Measurements from ENCODE around the gene CACNA2D3. TPM values are rescaled to one million over a fixed set of nuclear protein-coding genes. Genes with fewer than 3 reads are reported as not detected.

The CACNA2D3 gene
- total and polyA plus RNA-seq, 7 donors: 2.7 to 13.5 (median 9.0) TPM

DNA sequence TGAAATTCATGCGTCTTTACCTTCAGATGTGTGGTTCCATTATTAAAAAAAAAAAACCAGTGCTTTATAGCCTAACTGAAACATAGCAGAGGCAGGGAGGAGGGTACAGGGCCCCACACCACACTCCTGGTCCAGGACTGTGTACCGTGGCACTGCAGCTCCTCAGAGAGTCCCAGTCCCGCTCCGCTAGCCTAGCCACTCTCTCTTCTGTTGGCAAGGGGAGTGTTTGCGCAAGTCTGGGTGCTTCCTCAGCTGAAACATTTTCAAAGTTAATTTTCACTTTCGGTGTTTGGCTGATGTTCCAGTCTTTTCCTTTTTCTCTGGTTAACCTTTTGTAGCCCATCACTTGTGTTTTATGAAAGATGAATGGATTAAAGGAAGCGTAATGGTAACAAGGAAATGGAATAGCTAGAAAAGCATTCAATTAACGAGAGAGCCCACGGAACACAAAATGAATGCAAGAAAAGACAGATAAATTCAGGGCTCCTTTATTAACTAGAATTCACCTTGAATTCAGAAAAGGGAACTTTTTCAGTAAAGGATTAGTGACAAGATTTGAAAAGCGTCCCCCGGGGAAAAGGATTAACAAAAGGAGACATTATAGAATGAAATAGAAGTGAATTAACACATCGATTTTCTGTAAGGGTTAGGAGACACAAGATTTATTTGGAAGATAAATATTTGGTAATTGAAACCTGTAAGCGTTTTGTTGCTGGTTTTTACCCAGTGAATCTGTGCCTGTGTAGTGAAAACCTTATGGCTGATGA lies 177.0 kb downstream of the CACNA2D3 start:
- Histone ChIP-seq H3K4me1 (no peaks in the 10 kb centered on the region), H3K27ac (no peak overlapping the region), H3K36me3 (ENCODE audit: insufficient read depth in 1 of 2, low read depth in 1 of 2) (peaks cover 0 to 2% of the 10 kb centered on the region in 2 donors), H3K27me3 (ENCODE audit: insufficient read depth in 3 of 3, low read length in 2 of 3) (no peaks in the 10 kb centered on the region), H3K4me3 (no peak overlapping the region), H3K9me3 (no peaks in the 10 kb centered on the region)
- TF ChIP-seq, protein P1, sequence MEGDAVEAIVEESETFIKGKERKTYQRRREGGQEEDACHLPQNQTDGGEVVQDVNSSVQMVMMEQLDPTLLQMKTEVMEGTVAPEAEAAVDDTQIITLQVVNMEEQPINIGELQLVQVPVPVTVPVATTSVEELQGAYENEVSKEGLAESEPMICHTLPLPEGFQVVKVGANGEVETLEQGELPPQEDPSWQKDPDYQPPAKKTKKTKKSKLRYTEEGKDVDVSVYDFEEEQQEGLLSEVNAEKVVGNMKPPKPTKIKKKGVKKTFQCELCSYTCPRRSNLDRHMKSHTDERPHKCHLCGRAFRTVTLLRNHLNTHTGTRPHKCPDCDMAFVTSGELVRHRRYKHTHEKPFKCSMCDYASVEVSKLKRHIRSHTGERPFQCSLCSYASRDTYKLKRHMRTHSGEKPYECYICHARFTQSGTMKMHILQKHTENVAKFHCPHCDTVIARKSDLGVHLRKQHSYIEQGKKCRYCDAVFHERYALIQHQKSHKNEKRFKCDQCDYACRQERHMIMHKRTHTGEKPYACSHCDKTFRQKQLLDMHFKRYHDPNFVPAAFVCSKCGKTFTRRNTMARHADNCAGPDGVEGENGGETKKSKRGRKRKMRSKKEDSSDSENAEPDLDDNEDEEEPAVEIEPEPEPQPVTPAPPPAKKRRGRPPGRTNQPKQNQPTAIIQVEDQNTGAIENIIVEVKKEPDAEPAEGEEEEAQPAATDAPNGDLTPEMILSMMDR (IDR thresholded peaks at IDR 0.05): no peak
- ATAC-seq: no peak
- intact Hi-C loops (cut with DNase I): no loop called here
- WGBS, 3 donors: 77 to 84% (median 80%) methylated on average over 13 of the region's 13 CpGs
- no peak for DNase-seq

DNA sequence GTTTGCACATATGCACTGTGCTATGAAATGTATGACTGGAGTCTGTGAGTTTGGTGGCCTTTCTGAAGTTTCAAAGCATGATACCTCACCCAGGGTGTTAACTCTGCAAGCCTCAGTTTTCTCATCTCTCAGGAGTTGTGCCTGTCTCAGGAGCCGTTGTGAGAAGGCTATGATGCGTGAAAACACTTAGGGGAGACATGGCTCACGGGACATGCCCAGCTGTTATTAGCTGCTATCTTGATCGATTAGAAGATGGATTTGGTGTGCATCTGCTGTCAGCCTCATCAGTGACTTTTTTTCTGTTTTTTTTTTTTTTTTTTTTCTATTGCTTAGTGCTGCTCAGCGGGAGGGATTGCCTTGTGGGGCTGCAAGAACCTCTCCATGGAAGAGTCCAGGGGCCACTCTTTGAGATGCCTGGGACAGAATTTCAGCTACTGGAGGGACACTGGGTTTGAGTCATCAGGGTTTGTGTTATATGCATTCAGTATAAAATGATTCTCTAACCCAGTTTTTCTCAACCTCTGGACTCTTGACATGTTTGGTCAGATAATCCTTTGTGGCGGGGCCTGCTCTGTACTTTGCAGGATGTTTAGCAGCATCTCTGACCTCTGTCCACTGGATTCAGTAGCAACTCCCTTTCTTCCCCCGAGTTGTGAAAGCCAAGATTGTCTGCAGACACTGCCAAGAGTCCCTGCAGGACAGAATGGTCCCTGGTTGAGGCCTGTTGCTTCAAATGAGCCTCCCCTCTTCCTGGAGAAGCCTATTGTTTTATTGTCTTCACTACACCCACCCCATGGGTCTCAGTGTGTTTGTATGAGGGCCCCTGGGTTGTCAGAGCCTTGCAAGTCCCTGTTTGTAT lies 181.4 kb downstream of the CACNA2D3 start:
- TF ChIP-seq, protein P1 (IDR thresholded peaks at IDR 0.05): no peak
- H3K27ac ChIP-seq: no peak overlapping the region
- no peaks in the 10 kb centered on the region for H3K36me3 ChIP-seq (ENCODE audit: insufficient read depth in 1 of 2, low read depth in 1 of 2)
- intact Hi-C loops (cut with DNase I): no loop called here
- no peak for DNase-seq
- H3K4me3 ChIP-seq: no peak overlapping the region
- H3K4me1 ChIP-seq: no peaks in the 10 kb centered on the region
- 67 to 75% (median 75%) methylated on average over 6 to 7 of the region's 7 CpGs for WGBS, 3 donors
- H3K27me3 ChIP-seq (ENCODE audit: insufficient read depth in 3 of 3, low read length in 2 of 3): no peaks in the 10 kb centered on the region
- no peaks in the 10 kb centered on the region for H3K9me3 ChIP-seq
- ATAC-seq: no peak

DNA sequence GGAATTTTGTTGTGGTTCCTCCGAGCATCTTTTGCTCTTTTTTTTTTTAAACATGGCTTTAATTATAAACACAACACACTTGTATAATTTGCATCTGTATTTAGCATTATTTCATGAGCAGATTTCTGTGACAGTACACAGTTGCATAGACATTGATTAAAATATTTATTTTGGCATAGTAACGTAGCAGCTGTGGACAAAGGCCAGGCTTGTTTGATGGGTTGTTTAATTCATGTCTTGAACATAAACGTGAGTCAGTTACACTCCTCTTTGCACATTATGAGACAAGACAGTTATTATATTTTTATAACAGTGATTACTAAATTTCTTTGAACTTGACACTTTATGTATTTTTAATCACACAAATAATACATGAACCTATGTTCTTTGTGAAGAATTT lies 182.5 kb downstream of the CACNA2D3 start:
- Histone ChIP-seq H3K4me3 (no peak overlapping the region), H3K4me1 (no peaks in the 10 kb centered on the region), H3K27ac (no peak overlapping the region), H3K36me3 (ENCODE audit: insufficient read depth in 1 of 2, low read depth in 1 of 2) (no peaks in the 10 kb centered on the region), H3K27me3 (ENCODE audit: insufficient read depth in 3 of 3, low read length in 2 of 3) (no peaks in the 10 kb centered on the region), H3K9me3 (no peaks in the 10 kb centered on the region)
- ATAC-seq (no peak), DNase-seq (no peak)
- TF ChIP-seq, protein P1 (IDR thresholded peaks at IDR 0.05): no peak
- intact Hi-C loops (cut with DNase I): no loop called here
- WGBS, 3 donors: 57 to 63% (median 61%) methylated on average over 3 of the region's 3 CpGs

DNA sequence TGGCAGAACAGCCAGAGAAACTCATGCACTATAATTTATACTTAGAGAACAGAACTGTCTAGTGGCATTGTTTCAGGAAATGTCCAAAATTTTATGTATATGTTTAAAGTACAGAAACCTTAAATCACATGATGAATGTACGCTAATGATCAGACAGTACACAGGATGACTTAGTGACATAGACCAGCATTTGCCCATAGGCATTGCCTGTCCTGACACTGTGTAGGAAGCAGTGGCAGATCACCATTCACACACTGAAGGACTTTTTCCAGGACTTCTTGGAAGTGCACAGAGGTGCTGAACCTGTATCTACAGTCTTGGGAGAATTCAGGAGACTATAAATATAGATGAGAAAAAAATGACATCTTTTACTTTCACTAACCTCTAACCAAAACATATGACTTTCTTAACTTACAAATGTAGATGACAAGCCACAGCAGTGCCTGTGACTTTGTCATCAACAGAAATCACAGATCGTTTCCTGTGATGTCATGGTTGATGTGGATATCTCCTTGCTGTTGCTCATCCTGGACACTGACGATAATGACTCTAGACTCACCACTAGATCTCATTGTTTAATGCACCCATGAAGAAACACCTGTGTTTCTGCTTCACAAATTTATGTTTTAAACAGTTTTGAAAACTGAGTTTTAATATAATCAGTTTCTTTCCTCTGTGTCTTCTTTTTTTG lies 183.2 kb downstream of the CACNA2D3 start:
- Histone ChIP-seq H3K4me1 (no peaks in the 10 kb centered on the region), H3K36me3 (ENCODE audit: insufficient read depth in 1 of 2, low read depth in 1 of 2) (no peaks in the 10 kb centered on the region), H3K4me3 (no peak overlapping the region), H3K27ac (no peak overlapping the region), H3K9me3 (no peaks in the 10 kb centered on the region), H3K27me3 (ENCODE audit: insufficient read depth in 3 of 3, low read length in 2 of 3) (no peaks in the 10 kb centered on the region)
- ATAC-seq: no peak
- intact Hi-C loops (cut with DNase I): no loop called here
- no peak for DNase-seq
- WGBS, 3 donors: 41 to 84% (median 74%) methylated on average over 3 of the region's 3 CpGs
- TF ChIP-seq, protein P1 (IDR thresholded peaks at IDR 0.05): no peak

Data from psoas muscle (tissue), 8 donors.